Measurements from ENCODE around the gene P2RY2. TPM values are rescaled to one million over a fixed set of nuclear protein-coding genes. Genes with fewer than 3 reads are reported as not detected.

P2RY2 gene
- total RNA-seq, 1 experiment from 2014 or later, result 22.5 TPM

DNA sequence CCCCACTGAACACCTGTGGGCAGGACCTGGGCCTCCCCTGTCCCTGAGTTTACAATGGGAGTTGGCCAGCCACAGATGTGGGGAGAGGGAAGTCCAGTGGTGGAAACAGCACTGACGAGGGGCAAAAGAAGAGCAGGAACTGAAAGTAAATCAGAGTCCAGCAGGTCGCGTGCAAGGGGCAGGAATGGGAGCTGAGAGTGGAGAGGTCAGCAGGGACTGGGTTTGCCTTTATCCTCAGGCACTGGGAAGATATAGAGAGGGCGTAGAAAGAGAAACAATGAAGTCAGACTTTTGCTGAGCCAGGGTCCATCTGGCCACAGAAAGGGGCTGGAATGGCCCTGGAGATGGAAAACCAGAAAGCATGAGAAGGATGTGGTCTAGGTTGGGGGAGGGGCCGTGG lies 62.5 kb downstream of the P2RY2 start:
- Histone ChIP-seq H3K4me1 (replicated peaks; ENCODE audit: insufficient read depth) (peaks cover 5% of the 10 kb centered on the region), H4K20me1 (ENCODE audit: insufficient read depth) (0 out of 2 replicates have a peak, but pooled peaks cover 15% of the 10 kb centered on the region), H2AFZ (no peak overlapping the region), H3K36me3 (ENCODE audit: low read depth) (peaks cover 21% of the 10 kb centered on the region), H3K9me2 (ENCODE audit: insufficient read depth) (no peaks in the 10 kb centered on the region), H3K9me3 (ENCODE audit: insufficient read depth, low read depth) (no peaks in the 10 kb centered on the region), H3K79me2 (ENCODE audit: low read depth) (peaks cover 95% of the 10 kb centered on the region), H3K4me3 (no peak overlapping the region), H3K4me2 (no peak overlapping the region), H3K27ac (no peak overlapping the region), H3F3A (ENCODE audit: insufficient read depth, low read depth) (peaks cover 5% of the 10 kb centered on the region), H3K27me3 (ENCODE audit: insufficient read depth, low read depth) (no peaks in the 10 kb centered on the region)
- intact Hi-C loops (cut with micrococcal nuclease; ENCODE audit: unreplicated experiment), result no loop called here
- ChIA-PET POLR2A (ENCODE audit: unreplicated experiment) (interaction anchor here (0.6 kb wide), 1 partner anchor 149 kb away, joined by 4 read pairs; no protein-coding TSS in a partner anchor), CTCF (no interaction called here)
- DNase-seq, result no peak
- no TSS peak for BruUV-seq (replicated peaks)
- TF ChIP-seq CTCF (conservative IDR thresholded peaks at IDR 0.05), result no peak
- TF ChIP-seq EZH2 (IDR thresholded peaks at IDR 0.05; ENCODE audit: low read depth), result no peak

- peaks cover 90% of the 10 kb centered on the region for H3K79me2 ChIP-seq (ENCODE audit: low read depth)
- no peaks in the 10 kb centered on the region for H3K9me2 ChIP-seq (ENCODE audit: insufficient read depth)
- no peak overlapping the region for H3K27ac ChIP-seq
- no peaks in the 10 kb centered on the region for H3K9me3 ChIP-seq (ENCODE audit: insufficient read depth, low read depth)
- H4K20me1 ChIP-seq (ENCODE audit: insufficient read depth), result 0 out of 2 replicates have a peak, but pooled peaks cover 15% of the 10 kb centered on the region
- H3F3A ChIP-seq (ENCODE audit: insufficient read depth, low read depth), result peaks cover 9% of the 10 kb centered on the region
- TF ChIP-seq EZH2 (IDR thresholded peaks at IDR 0.05; ENCODE audit: low read depth) (no peak), CTCF (conservative IDR thresholded peaks at IDR 0.05) (no peak)
- peaks cover 16% of the 10 kb centered on the region for H3K36me3 ChIP-seq (ENCODE audit: low read depth)
- intact Hi-C loops (cut with micrococcal nuclease; ENCODE audit: unreplicated experiment), result no loop called here
- H3K4me1 ChIP-seq (replicated peaks; ENCODE audit: insufficient read depth), result no peaks in the 10 kb centered on the region
- no peak overlapping the region for H3K4me2 ChIP-seq
- H3K27me3 ChIP-seq (ENCODE audit: insufficient read depth, low read depth), result no peaks in the 10 kb centered on the region
- POLR2A ChIA-PET (ENCODE audit: unreplicated experiment), result no interaction called here
- no peak for DNase-seq
- no peak overlapping the region for H3K4me3 ChIP-seq
- CTCF ChIA-PET, result no interaction called here
- BruUV-seq (replicated peaks), result no TSS peak
- no peak overlapping the region for H2AFZ ChIP-seq
Measured at GRCh38 chr11:73281201-73281741, 63.2 kb downstream of the P2RY2 start.

DNA sequence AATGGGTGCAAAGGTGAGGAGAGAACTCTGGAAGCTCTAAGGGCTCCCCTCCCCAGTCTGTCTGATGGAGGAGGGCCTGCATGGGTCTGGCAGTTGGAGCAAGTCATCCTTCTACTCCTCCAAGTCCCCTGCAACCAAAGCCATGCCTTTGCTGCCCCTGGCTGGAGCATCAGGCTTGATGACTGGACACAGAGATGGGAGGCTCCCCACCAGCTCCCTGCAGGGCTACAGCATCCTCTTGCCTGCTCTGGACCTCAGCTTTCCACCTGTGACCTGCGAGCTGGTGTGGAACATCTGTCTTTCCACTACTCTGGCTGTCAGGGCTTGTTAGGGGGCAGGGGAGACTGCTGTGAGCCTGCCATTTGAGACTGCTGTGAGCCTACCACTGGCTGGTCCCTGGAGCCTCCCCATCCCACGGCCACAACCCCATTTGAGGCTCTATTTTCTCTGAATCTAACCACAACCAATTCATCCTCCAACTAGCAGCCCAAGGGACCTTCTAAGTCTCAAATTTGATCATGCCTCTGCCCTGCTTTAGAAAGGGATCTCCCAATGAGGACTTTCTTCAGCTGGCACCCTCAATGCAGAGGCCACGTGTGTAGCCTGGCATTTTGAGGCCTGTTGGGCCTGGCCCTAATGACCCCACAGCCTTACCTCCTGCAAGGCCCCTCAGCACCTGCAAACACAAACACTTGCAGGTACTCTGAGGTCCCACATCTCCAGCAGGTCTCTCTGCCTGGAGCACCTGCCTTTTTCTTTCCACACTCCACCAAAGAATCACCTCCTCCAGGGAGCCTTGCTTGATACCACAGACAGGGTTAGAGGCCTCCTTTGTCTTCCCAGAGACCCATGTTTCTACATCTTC lies 63.9 kb downstream of the P2RY2 start:
- BruUV-seq (replicated peaks), result no TSS peak
- intact Hi-C loops (cut with micrococcal nuclease; ENCODE audit: unreplicated experiment), result no loop called here

More for the DNA sequence above, 63.9 kb downstream of the P2RY2 start:
- no peaks in the 10 kb centered on the region for H3K9me3 ChIP-seq (ENCODE audit: insufficient read depth, low read depth)
- no peak overlapping the region for H3K4me3 ChIP-seq
- peaks cover 16% of the 10 kb centered on the region for H3F3A ChIP-seq (ENCODE audit: insufficient read depth, low read depth)
- H2AFZ ChIP-seq, result no peak overlapping the region
- peaks cover 82% of the 10 kb centered on the region for H3K79me2 ChIP-seq (ENCODE audit: low read depth)
- DNase-seq, result no peak
- H3K36me3 ChIP-seq (ENCODE audit: low read depth), result peaks cover 13% of the 10 kb centered on the region
- H3K9me2 ChIP-seq (ENCODE audit: insufficient read depth), result no peaks in the 10 kb centered on the region
- ChIA-PET POLR2A (ENCODE audit: unreplicated experiment) (no interaction called here), CTCF (no interaction called here)
- no peak overlapping the region for H3K4me2 ChIP-seq
- TF ChIP-seq EZH2 (IDR thresholded peaks at IDR 0.05; ENCODE audit: low read depth) (no peak), CTCF (conservative IDR thresholded peaks at IDR 0.05) (no peak)
- no peaks in the 10 kb centered on the region for H3K27me3 ChIP-seq (ENCODE audit: insufficient read depth, low read depth)
- peaks cover 4% of the 10 kb centered on the region; the same call in 1 of the 2 replicates for H3K4me1 ChIP-seq (replicated peaks; ENCODE audit: insufficient read depth)
- no peak overlapping the region for H3K27ac ChIP-seq
- H4K20me1 ChIP-seq (ENCODE audit: insufficient read depth), result 0 out of 2 replicates have a peak, but pooled peaks cover 15% of the 10 kb centered on the region

Data from PC-9 (cell line).